Large intestine (tissue), 3 donors: ENCODE measurements around the gene CSTPP1. TPM values are rescaled to one million over a fixed set of nuclear protein-coding genes. Genes with fewer than 3 reads are reported as not detected.
"Not testable (repeated sequence)": the region's sequence is repeated elsewhere in the genome, so short reads cannot be mapped to it uniquely, and the experiment has no call there.

Experiments used
- DNase-seq, 2 donors: peaks; one replicate each; pipeline versions ENCODE4 v3.0.0 to v3.0.0-alpha.2; 2013
- H3K27ac ChIP-seq: one replicate; pipeline ENCODE4 v1.5.1; 2013; ENCODE audit warnings: low read length
- H3K27me3 ChIP-seq: 2 replicates; pipeline ENCODE4 v1.6.1; 2013; ENCODE audit warnings: low read length; ENCODE audit not compliant: control insufficient read depth, insufficient read depth
- H3K36me3 ChIP-seq: 2 replicates; pipeline ENCODE4 v1.6.1; 2013; ENCODE audit warnings: low read length; ENCODE audit not compliant: control insufficient read depth, insufficient read depth
- H3K4me1 ChIP-seq: one replicate; pipeline ENCODE4 v1.6.1; 2013; ENCODE audit warnings: low read length; ENCODE audit not compliant: control insufficient read depth, insufficient read depth
- H3K4me3 ChIP-seq: one replicate; pipeline ENCODE4 v1.5.1; 2013; ENCODE audit warnings: low read length
- H3K9me3 ChIP-seq: one replicate; pipeline ENCODE4 v1.6.1; 2013; ENCODE audit warnings: mild to moderate bottlenecking, low read depth, low read length, moderate library complexity; ENCODE audit not compliant: control insufficient read depth
- WGBS: methylation state at CpG from one replicate; pipeline ENCODE4 v1.1.5; 2013; ENCODE audit warnings: low lambda C conversion rate; ENCODE audit not compliant: insufficient coverage; 5-methylcytosine and 5-hydroxymethylcytosine counted together
- polyA plus RNA-seq: library from polyadenylated mRNA; unstranded; fragments of 120-200 nt; gene quantifications from one replicate; pipeline ENCODE4 v1.2.1, GENCODE V29; 2013

The CSTPP1 gene
- polyA plus RNA-seq, 1 donor, result 32.9 TPM

DNA sequence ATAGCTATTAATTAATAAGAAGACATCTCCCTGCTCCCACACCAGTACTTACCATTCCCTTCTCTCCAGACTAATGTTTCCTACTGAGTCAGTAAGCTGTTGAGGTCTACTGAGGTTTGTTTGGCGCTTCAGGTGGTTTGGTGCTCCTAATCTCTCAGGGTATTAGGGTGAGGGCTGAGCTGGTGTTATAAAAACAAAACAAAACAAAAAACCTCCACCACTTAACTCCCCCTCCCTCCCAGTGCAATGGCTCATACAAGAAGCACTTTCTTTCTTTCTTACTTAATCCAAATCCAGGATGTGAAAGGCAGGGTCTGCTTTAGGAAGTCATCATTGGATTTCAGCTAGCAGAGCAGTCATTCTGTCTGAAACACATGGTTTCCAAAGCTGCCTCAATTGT, 15.3 kb downstream of the CSTPP1 start:
- Histone ChIP-seq H3K9me3 (no peaks in the 10 kb centered on the region), H3K4me3 (no peak overlapping the region), H3K27me3 (no peaks in the 10 kb centered on the region), H3K36me3 (peaks cover 3% of the 10 kb centered on the region), H3K4me1 (peaks cover 17% of the 10 kb centered on the region), H3K27ac (no peak overlapping the region)
- no peak for DNase-seq
- no CpG with 5 or more reads among the region's 1 CpG for whole genome bisulfite sequencing

DNA sequence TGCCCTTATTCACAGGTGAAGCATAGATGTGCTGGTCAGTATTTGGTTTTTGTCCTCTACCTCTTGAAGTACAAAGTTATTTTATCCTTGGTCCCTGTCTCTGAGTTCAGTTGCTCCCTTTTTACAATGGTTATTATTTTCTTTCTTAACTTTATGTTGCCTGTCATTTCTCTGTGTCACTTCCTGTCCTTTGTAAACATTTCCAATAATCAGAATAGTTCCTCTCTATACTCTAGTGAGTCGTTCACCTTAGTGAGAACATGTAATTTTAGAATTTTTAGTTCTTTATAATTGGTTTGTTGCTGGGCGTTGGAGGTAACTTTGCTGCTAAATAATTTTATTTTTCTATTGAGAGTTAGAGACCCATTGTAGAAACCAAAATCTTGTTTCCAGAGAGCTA, 16.0 kb downstream of the CSTPP1 start:
- H3K27ac ChIP-seq, result no peak overlapping the region
- peaks cover 14% of the 10 kb centered on the region for H3K4me1 ChIP-seq
- peaks cover 3% of the 10 kb centered on the region for H3K36me3 ChIP-seq
- no peak for DNase-seq
- H3K9me3 ChIP-seq, result no peaks in the 10 kb centered on the region
- H3K27me3 ChIP-seq, result no peaks in the 10 kb centered on the region
- 92% methylated on average over 2 of the region's 2 CpGs for WGBS
- no peak overlapping the region for H3K4me3 ChIP-seq

DNA sequence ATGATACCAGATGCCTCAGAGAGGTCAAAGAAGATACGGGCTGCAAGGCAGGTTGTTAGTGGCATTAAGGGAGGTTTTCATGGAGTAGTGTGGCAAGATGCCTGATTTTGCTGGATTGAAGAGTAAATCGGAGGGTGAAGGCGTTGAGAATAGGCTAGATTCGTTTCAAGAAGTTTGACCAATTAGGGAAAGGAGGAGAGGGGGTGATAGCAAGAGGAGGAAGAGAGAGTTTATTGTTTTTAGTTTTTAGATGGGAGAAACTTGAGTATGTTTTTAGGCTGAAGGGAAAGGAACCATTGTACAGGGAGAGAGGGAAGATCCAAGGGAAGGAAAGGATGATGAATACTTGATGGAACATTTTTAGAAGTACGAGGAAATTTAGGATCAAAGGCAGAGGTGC, 16.5 kb downstream of the CSTPP1 start:
- Histone ChIP-seq H3K4me3 (no peak overlapping the region), H3K27ac (no peak overlapping the region), H3K4me1 (peaks cover 9% of the 10 kb centered on the region), H3K27me3 (no peaks in the 10 kb centered on the region), H3K9me3 (no peaks in the 10 kb centered on the region), H3K36me3 (peaks cover 3% of the 10 kb centered on the region)
- no peak for DNase-seq
- 90% methylated on average over 4 of the region's 5 CpGs for WGBS

DNA sequence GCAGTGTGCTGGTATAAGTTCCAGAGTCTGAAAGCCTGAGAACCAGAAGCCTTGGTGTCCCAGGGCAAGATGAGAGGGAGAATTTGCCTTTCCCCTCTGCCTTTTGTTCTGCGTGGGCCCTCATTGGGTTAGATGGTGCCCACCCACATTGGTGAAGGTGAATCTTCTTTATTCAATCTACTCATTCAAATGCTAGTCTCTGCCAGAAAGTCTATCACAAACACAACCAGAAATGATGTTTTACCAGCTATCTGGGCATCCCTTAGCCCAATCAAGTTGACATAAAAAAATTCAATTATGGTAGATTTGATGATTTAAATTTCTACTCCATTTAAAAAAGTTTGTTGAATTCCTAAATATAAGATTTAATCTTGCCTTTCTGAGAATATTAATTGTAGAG, 22.2 kb downstream of the CSTPP1 start:
- H3K9me3 ChIP-seq, result peaks cover 7% of the 10 kb centered on the region
- DNase-seq, result no peak
- no peaks in the 10 kb centered on the region for H3K4me1 ChIP-seq
- no peaks in the 10 kb centered on the region for H3K27me3 ChIP-seq
- WGBS, result 100% methylated on average over 1 of the region's 1 CpG
- no peak overlapping the region for H3K4me3 ChIP-seq
- H3K27ac ChIP-seq, result no peak overlapping the region
- peaks cover 11% of the 10 kb centered on the region for H3K36me3 ChIP-seq

DNA sequence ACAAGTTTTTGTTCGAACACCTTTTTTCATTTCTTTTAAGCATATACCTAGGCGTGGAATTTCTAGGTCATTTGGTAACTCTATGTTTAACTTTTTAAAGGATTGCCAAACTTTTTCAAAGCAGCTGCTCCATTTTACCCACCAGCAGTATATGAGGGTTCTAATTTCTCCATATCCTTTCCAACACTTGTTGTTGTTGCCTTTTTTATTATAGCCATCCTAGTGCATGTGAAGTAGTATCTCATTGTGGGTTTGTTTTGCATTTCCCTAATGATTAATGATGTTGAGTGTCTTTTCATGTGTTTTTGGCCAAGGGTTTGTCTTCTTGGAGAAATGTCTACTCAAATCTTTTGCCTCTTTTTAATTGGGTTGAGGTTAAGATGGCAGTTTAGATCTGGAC, 24.5 kb downstream of the CSTPP1 start:
- Histone ChIP-seq H3K27me3 (no peaks in the 10 kb centered on the region), H3K4me3 (no peak overlapping the region), H3K36me3 (peaks cover 7% of the 10 kb centered on the region), H3K4me1 (no peaks in the 10 kb centered on the region), H3K27ac (no peak overlapping the region), H3K9me3 (peaks cover 7% of the 10 kb centered on the region)
- 100% methylated on average over 1 of the region's 2 CpGs for WGBS
- DNase-seq, result no peak

DNA sequence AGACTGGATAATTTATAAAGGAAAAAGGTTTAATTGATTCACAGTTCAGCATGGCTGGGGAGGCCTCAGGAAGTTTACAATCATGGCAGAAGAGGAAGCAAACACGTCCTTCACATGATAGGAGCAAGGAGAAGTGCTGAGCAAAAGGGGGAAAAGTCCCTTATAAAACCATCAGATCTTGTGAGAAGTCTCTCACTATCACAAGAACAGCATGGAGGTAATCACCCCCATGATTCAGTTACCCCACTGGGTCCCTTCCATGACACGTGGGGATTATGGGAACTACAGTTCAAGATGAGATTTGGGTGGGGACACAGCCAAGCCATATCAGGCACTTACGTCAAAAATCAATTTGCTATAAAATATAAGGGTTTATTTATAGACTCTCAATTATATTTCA, 25.3 kb downstream of the CSTPP1 start:
- not testable (repeated sequence) for DNase-seq

DNA sequence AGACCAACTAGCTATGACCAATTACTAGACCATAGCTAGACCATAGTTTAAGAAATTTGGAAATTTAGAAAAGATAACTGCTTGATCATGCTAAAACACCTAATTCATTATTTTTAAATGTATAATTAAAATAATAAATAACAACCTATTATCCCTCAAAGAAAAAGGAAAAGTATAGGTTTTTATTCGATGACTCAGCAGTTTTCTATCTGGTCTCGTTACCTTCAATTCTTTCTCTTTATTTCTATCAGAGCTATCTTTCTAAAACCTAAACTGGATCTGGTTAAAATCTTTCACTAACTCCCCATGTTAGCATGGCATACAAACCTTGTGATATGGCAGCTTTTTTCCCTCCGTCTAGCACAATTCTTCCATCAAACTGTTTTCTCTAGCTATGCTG, 27.3 kb downstream of the CSTPP1 start:
- Histone ChIP-seq H3K9me3 (peaks cover 3% of the 10 kb centered on the region), H3K36me3 (peaks cover 2% of the 10 kb centered on the region), H3K27ac (no peak overlapping the region), H3K4me3 (no peak overlapping the region), H3K27me3 (no peaks in the 10 kb centered on the region), H3K4me1 (no peaks in the 10 kb centered on the region)
- 100% methylated on average over 1 of the region's 3 CpGs for whole genome bisulfite sequencing
- DNase-seq, result no peak

More for the DNA sequence above, 25.3 kb downstream of the CSTPP1 start:
- not testable (repeated sequence) for H3K27me3 ChIP-seq, H3K36me3 ChIP-seq, H3K4me1 ChIP-seq, H3K4me3 ChIP-seq, H3K9me3 ChIP-seq, H3K27ac ChIP-seq
- no CpG with 5 or more reads among the region's 3 CpGs for WGBS

DNA sequence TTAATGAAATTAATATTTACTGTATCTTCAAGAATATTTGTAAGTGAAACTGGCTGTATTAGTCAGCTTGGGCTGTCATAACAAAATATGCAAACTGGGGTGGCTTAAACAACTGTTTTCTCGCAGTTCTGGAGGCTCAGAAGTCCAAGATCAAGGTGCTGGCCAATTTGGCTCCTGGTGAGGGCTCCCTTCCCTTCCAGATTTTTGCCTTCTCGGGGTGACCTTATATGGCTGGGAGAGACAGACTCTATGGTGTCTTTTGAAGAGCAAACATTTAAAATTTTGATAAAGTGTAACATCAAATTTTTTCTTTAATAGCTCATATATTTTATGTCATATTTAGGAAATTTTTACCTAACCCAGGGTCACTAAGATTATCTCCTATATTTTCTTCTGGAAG, 30.2 kb downstream of the CSTPP1 start:
- Histone ChIP-seq H3K27me3 (no peaks in the 10 kb centered on the region), H3K36me3 (peaks cover 2% of the 10 kb centered on the region), H3K4me1 (no peaks in the 10 kb centered on the region), H3K4me3 (no peak overlapping the region), H3K9me3 (no peaks in the 10 kb centered on the region), H3K27ac (no peak overlapping the region)
- WGBS, result no CpG with 5 or more reads among the region's 2 CpGs
- DNase-seq, result no peak

DNA sequence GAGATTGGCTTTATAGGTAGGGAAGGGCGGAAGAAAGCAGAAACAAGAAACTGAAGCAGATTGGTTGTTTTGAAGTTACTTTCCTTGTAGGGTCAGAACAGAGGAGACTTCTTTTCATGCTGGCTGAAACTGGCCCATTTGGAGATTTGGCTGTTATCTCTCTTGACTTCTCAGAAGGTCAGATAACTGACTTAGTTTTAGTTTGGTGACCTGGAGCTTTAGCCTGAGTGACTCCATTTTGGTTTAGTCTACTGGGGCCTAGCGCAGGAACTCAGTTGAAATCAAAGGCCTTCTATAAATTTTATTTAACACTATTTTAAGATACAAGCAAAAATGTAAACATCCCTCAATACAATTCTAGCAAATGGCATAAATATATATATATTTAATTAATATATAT, 31.4 kb downstream of the CSTPP1 start:
- Histone ChIP-seq H3K27me3 (no peaks in the 10 kb centered on the region), H3K4me3 (no peak overlapping the region), H3K36me3 (no peaks in the 10 kb centered on the region), H3K4me1 (peaks cover 5% of the 10 kb centered on the region), H3K9me3 (no peaks in the 10 kb centered on the region), H3K27ac (no peak overlapping the region)
- 100% methylated on average over 1 of the region's 2 CpGs for WGBS
- DNase-seq, result no peak

DNA sequence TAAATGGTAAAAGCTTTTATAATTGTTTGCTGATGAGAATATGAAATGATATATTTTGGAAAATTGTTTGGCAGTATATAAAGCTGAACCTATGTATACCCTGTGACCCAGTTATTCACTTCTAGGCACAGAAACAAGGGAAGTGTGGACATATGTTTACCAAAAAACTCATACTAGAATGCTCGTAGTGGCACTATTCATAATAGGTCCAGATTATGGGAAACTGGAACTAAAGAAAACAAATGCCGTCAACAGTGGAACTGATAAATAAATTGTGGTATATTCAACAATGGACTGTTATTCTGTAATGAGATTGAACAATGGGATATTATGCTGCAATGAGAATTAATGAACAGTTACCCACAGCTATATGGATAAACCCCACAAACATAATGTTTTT, 32.8 kb downstream of the CSTPP1 start:
- DNase-seq, result no peak
- no peaks in the 10 kb centered on the region for H3K27me3 ChIP-seq
- H3K4me3 ChIP-seq, result no peak overlapping the region
- H3K27ac ChIP-seq, result no peak overlapping the region
- H3K4me1 ChIP-seq, result peaks cover 7% of the 10 kb centered on the region
- H3K36me3 ChIP-seq, result peaks cover 2% of the 10 kb centered on the region
- no peaks in the 10 kb centered on the region for H3K9me3 ChIP-seq
- 83% methylated on average over 1 of the region's 2 CpGs for WGBS

DNA sequence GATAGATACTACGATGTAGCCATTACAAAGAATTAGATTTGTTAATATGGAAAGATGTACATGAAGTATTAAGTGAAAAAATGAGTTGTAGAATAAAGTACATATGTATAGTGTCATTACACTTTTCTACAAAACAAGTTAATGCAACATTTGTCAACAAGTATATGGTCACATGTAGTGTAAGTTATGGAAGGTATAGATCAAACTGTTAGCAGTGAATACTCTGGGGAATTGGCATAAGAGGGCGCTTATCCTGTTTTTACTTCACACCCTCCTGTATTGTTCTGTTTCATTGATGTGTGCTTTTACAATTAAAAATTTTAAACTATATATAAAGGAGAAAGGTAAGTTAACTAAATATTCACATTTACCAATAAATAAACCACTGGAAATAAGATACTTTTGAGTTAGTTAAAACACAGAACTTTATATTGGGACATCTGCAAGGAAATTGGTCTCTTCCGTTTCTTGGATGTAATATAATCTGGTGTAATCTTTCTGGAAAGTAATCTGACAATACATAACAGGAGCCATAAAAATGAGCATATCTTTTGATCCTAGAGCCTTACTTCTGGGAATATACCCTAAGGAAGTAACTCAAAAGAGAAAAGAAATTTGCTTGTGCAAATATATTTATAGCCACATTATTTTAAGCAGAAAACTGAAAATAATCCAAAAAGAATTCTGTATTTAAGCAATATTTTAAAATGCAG, 34.5 kb downstream of the CSTPP1 start:
- no peak for DNase-seq
- Histone ChIP-seq H3K9me3 (no peaks in the 10 kb centered on the region), H3K36me3 (peaks cover 2% of the 10 kb centered on the region), H3K27me3 (no peaks in the 10 kb centered on the region), H3K27ac (no peak overlapping the region), H3K4me3 (no peak overlapping the region), H3K4me1 (peaks cover 7% of the 10 kb centered on the region)
- WGBS, result 80% methylated on average over 2 of the region's 3 CpGs
